BLaER1 treated with 17β-estradiol and CSF1 and Interleukin-3, amounts not matched to agents 10 nM and 100 nM (cell line): Measurements from ENCODE around the gene KLC4.

Experiments used
- H3K27ac ChIP-seq, 11 experiments: shearing (Covaris generic); formaldehyde crosslinking; 2 replicates each; pipeline ENCODE4 v1.8.1; 2022
- H3K27me3 ChIP-seq, 11 experiments: shearing (Covaris generic); formaldehyde crosslinking; 2 replicates each; pipeline ENCODE4 v1.8.1; 2022
- H3K36me3 ChIP-seq, 11 experiments: shearing (Covaris generic); formaldehyde crosslinking; 2 replicates each; pipeline ENCODE4 v1.8.1; 2022
- H3K4me1 ChIP-seq, 10 experiments: shearing (Covaris generic); formaldehyde crosslinking; 2 replicates each; pipeline ENCODE4 v1.8.1; 2022
- H3K4me2 ChIP-seq, 11 experiments: shearing (Covaris generic); formaldehyde crosslinking; 2 replicates each; pipeline ENCODE4 v1.8.1; 2022
- H3K4me3 ChIP-seq, 10 experiments: shearing (Covaris generic); formaldehyde crosslinking; 2 replicates each; pipeline ENCODE4 v1.8.1; 2022
- H3K9ac ChIP-seq, 11 experiments: shearing (Covaris generic); formaldehyde crosslinking; 2 replicates each; pipeline ENCODE4 v1.8.1; 2022
- H3K9me3 ChIP-seq, 11 experiments: shearing (Covaris generic); formaldehyde crosslinking; replicated peaks in 1 of 11; 2 replicates each; pipeline ENCODE4 v1.8.1; 2022
- H4K20me1 ChIP-seq, 11 experiments: shearing (Covaris generic); formaldehyde crosslinking; 2 replicates each; pipeline ENCODE4 v1.8.1; 2022
- Cebpa-rat ChIP-seq, 11 experiments: shearing (Covaris generic); IDR thresholded peaks; 2 replicates each; pipeline ENCODE4 v1.8.1; 2022

Gene KLC4

GRCh38 chr6:43091436-43091991, 32.1 kb downstream of the KLC4 start:
- H4K20me1 ChIP-seq = peaks cover 0 to 98% (median 74%) of the 10 kb centered on the region in 11 experiments; a peak in 17 of 22 replicates
- H3K4me1 ChIP-seq = peaks cover 18 to 59% (median 47%) of the 10 kb centered on the region in 10 experiments
- H3K36me3 ChIP-seq = 0 out of 22 replicates have a peak, but pooled peaks cover 0 to 6% (median 0%) of the 10 kb centered on the region in 11 experiments
- peak overlapping the region in 8 of 11 experiments; percentile 4 to 37 (median 31); a peak in 10 of 22 replicates for H3K4me2 ChIP-seq
- H3K9ac ChIP-seq = no peak overlapping the region; a peak in 1 of 22 replicates
- H3K27ac ChIP-seq = no peak overlapping the region; a peak in 1 of 22 replicates
- no peak overlapping the region for H3K4me3 ChIP-seq
- H3K9me3 ChIP-seq = no peaks in the 10 kb centered on the region
- no peak for TF ChIP-seq Cebpa-rat (IDR thresholded peaks at IDR 0.05)
- H3K27me3 ChIP-seq = no peaks in the 10 kb centered on the region

GRCh38 chr6:43092635-43093034, 33.2 kb downstream of the KLC4 start:
- Histone ChIP-seq H3K36me3 (0 out of 22 replicates have a peak, but pooled peaks cover 0 to 6% (median 0%) of the 10 kb centered on the region in 11 experiments), H3K9ac (no peak overlapping the region), H3K4me3 (no peak overlapping the region), H3K4me1 (peaks cover 24 to 66% (median 56%) of the 10 kb centered on the region in 10 experiments), H3K4me2 (no peak overlapping the region), H3K9me3 (no peaks in the 10 kb centered on the region), H3K27me3 (no peaks in the 10 kb centered on the region), H3K27ac (no peak overlapping the region), H4K20me1 (peaks cover 0 to 98% (median 74%) of the 10 kb centered on the region in 11 experiments; a peak in 17 of 22 replicates)
- TF ChIP-seq Cebpa-rat (IDR thresholded peaks at IDR 0.05) = no peak

GRCh38 chr6:43093436-43094289, 34.2 kb downstream of the KLC4 start:
- H3K4me2 ChIP-seq = 0 out of 22 replicates have a peak overlapping the region, but pooled peaks of 1 of the 11 experiments have one; percentile 6
- H4K20me1 ChIP-seq = peaks cover 0 to 97% (median 69%) of the 10 kb centered on the region in 11 experiments; a peak in 17 of 22 replicates

GRCh38 chr6:43095939-43096338, 36.5 kb downstream of the KLC4 start:
- Histone ChIP-seq H3K27me3 (no peaks in the 10 kb centered on the region), H3K4me1 (peaks cover 17 to 47% (median 35%) of the 10 kb centered on the region in 10 experiments), H3K27ac (peak overlapping the region in 8 of 11 experiments; percentile 4 to 59 (median 32); a peak in 10 of 22 replicates), H3K36me3 (0 out of 22 replicates have a peak, but pooled peaks cover 0 to 6% (median 0%) of the 10 kb centered on the region in 11 experiments), H3K4me3 (no peak overlapping the region), H3K9ac (peak overlapping the region in 9 of 11 experiments; percentile 9 to 59 (median 38); a peak in 12 of 22 replicates), H4K20me1 (peaks cover 0 to 76% (median 47%) of the 10 kb centered on the region in 11 experiments; a peak in 15 of 22 replicates), H3K9me3 (no peaks in the 10 kb centered on the region), H3K4me2 (peak overlapping the region; percentile 32 to 73 (median 65))
- no peak for TF ChIP-seq Cebpa-rat (IDR thresholded peaks at IDR 0.05)

More at GRCh38 chr6:43093436-43094289, 34.2 kb downstream of the KLC4 start:
- TF ChIP-seq Cebpa-rat (IDR thresholded peaks at IDR 0.05) = no peak
- Histone ChIP-seq H3K4me1 (peaks cover 24 to 63% (median 57%) of the 10 kb centered on the region in 10 experiments), H3K4me3 (no peak overlapping the region), H3K36me3 (0 out of 22 replicates have a peak, but pooled peaks cover 0 to 6% (median 0%) of the 10 kb centered on the region in 11 experiments), H3K9me3 (no peaks in the 10 kb centered on the region), H3K27me3 (no peaks in the 10 kb centered on the region), H3K9ac (no peak overlapping the region), H3K27ac (no peak overlapping the region)

GRCh38 chr6:43096451-43097097, 37.1 kb downstream of the KLC4 start:
- peak overlapping the region in 8 of 11 experiments; percentile 10 to 59 (median 32); a peak in 11 of 22 replicates for H3K27ac ChIP-seq
- H3K4me1 ChIP-seq = peaks cover 13 to 41% (median 29%) of the 10 kb centered on the region in 10 experiments
- peaks cover 0 to 76% (median 47%) of the 10 kb centered on the region in 11 experiments; a peak in 14 of 22 replicates for H4K20me1 ChIP-seq
- H3K27me3 ChIP-seq = no peaks in the 10 kb centered on the region
- no peak for TF ChIP-seq Cebpa-rat (IDR thresholded peaks at IDR 0.05)
- H3K4me3 ChIP-seq = no peak overlapping the region
- H3K4me2 ChIP-seq = peak overlapping the region; percentile 32 to 73 (median 65)
- no peaks in the 10 kb centered on the region for H3K9me3 ChIP-seq
- H3K36me3 ChIP-seq = 0 out of 22 replicates have a peak, but pooled peaks cover 0 to 6% (median 0%) of the 10 kb centered on the region in 11 experiments
- peak overlapping the region in 9 of 11 experiments; percentile 9 to 59 (median 38); a peak in 9 of 22 replicates for H3K9ac ChIP-seq

GRCh38 chr6:43097098-43097489, 37.7 kb downstream of the KLC4 start:
- H3K27me3 ChIP-seq = no peaks in the 10 kb centered on the region
- H3K4me3 ChIP-seq = no peak overlapping the region
- peak overlapping the region in 7 of 11 experiments; percentile 10 to 59 (median 34); a peak in 4 of 22 replicates for H3K27ac ChIP-seq
- peaks cover 13 to 39% (median 28%) of the 10 kb centered on the region in 10 experiments for H3K4me1 ChIP-seq
- H3K9ac ChIP-seq = peak overlapping the region in 5 of 11 experiments; percentile 9 to 55 (median 40); a peak in 5 of 22 replicates
- 0 out of 22 replicates have a peak, but pooled peaks cover 0 to 6% (median 0%) of the 10 kb centered on the region in 11 experiments for H3K36me3 ChIP-seq
- H4K20me1 ChIP-seq = peaks cover 0 to 76% (median 43%) of the 10 kb centered on the region in 11 experiments; a peak in 14 of 22 replicates
- no peaks in the 10 kb centered on the region for H3K9me3 ChIP-seq
- peak overlapping the region; percentile 32 to 73 (median 65); a peak in 20 of 22 replicates for H3K4me2 ChIP-seq
- no peak for TF ChIP-seq Cebpa-rat (IDR thresholded peaks at IDR 0.05)

- Histone ChIP-seq H3K4me3 (no peak overlapping the region), H3K9ac (no peak overlapping the region), H3K27ac (0 out of 22 replicates have a peak overlapping the region, but pooled peaks of 1 of the 11 experiments have one; percentile 59)
Observed at GRCh38 chr6:43097502-43097901, 38.1 kb downstream of the KLC4 start.

GRCh38 chr6:43101497-43101896, 42.1 kb downstream of the KLC4 start:
- Histone ChIP-seq H3K4me1 (peaks cover 6 to 24% (median 17%) of the 10 kb centered on the region in 10 experiments), H3K27me3 (no peaks in the 10 kb centered on the region), H3K4me3 (no peak overlapping the region), H3K9ac (no peak overlapping the region), H3K9me3 (no peaks in the 10 kb centered on the region), H4K20me1 (peaks cover 0 to 50% (median 21%) of the 10 kb centered on the region in 11 experiments; a peak in 14 of 22 replicates), H3K27ac (no peak overlapping the region), H3K4me2 (no peak overlapping the region), H3K36me3 (peaks cover 0 to 9% (median 0%) of the 10 kb centered on the region in 11 experiments; a peak in 3 of 22 replicates)
- TF ChIP-seq Cebpa-rat (IDR thresholded peaks at IDR 0.05) = no peak

More at GRCh38 chr6:43097502-43097901, 38.1 kb downstream of the KLC4 start:
- H3K27me3 ChIP-seq = no peaks in the 10 kb centered on the region
- 0 out of 22 replicates have a peak, but pooled peaks cover 0 to 6% (median 0%) of the 10 kb centered on the region in 11 experiments for H3K36me3 ChIP-seq
- peaks cover 0 to 76% (median 39%) of the 10 kb centered on the region in 11 experiments; a peak in 14 of 22 replicates for H4K20me1 ChIP-seq
- no peak for TF ChIP-seq Cebpa-rat (IDR thresholded peaks at IDR 0.05)
- peaks cover 13 to 42% (median 30%) of the 10 kb centered on the region in 10 experiments for H3K4me1 ChIP-seq
- H3K9me3 ChIP-seq = no peaks in the 10 kb centered on the region
- H3K4me2 ChIP-seq = peak overlapping the region in 5 of 11 experiments; percentile 12 to 73 (median 59); a peak in 2 of 22 replicates
